ENCODE measurements around the gene MEGF11.

DNA sequence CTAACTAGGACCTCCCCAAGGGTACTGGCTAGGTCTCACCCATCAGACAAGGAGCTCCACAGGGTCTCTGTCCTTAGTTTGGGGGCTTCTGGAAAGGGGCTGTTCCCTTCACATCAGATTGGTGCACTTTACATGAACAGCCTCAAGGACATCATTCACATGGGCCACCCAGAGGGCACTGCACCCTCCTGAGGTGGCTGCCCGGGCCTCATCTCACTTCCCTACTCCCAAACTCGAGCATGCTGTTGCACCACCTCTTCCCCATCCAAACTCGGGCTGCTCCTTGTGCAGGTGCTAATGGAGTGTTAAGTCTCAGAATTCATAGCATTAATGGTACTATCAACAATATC lies 336.2 kb downstream of the MEGF11 start:
- TF ChIP-seq, protein P1, sequence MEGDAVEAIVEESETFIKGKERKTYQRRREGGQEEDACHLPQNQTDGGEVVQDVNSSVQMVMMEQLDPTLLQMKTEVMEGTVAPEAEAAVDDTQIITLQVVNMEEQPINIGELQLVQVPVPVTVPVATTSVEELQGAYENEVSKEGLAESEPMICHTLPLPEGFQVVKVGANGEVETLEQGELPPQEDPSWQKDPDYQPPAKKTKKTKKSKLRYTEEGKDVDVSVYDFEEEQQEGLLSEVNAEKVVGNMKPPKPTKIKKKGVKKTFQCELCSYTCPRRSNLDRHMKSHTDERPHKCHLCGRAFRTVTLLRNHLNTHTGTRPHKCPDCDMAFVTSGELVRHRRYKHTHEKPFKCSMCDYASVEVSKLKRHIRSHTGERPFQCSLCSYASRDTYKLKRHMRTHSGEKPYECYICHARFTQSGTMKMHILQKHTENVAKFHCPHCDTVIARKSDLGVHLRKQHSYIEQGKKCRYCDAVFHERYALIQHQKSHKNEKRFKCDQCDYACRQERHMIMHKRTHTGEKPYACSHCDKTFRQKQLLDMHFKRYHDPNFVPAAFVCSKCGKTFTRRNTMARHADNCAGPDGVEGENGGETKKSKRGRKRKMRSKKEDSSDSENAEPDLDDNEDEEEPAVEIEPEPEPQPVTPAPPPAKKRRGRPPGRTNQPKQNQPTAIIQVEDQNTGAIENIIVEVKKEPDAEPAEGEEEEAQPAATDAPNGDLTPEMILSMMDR (conservative IDR thresholded peaks at IDR 0.05; ENCODE audit: low read length): no peak
- no peak for TF ChIP-seq EZH2phosphoT487 (IDR thresholded peaks at IDR 0.05; ENCODE audit: borderline replicate concordance, low read depth, low read length)
